HepG2 (cell line): ENCODE measurements around the gene CYB5B. TPM values are rescaled to one million over a fixed set of nuclear protein-coding genes. Genes with fewer than 3 reads are reported as not detected.

ENCODE experiments used
- FOXJ3 ChIP-seq: sonication (generic); formaldehyde crosslinking; IDR thresholded peaks from 2 replicates; pipeline ENCODE4 v1.4.0; 2020; ENCODE audit warnings: missing genetic modification reagents, mild to moderate bottlenecking, borderline replicate concordance
- GFI1 ChIP-seq: sonication (generic); formaldehyde crosslinking; IDR thresholded peaks from 2 replicates; pipeline ENCODE4 v1.5.0; 2020; ENCODE audit warnings: missing genetic modification reagents, mild to moderate bottlenecking, borderline replicate concordance
- GRHL1 ChIP-seq: sonication (generic); formaldehyde crosslinking; conservative IDR thresholded peaks from 2 replicates; pipeline ENCODE4 v1.8.0; 2022; ENCODE audit warnings: missing genetic modification reagents
- HNF4A ChIP-seq: sonication (generic); formaldehyde crosslinking; IDR thresholded peaks from 2 replicates; pipeline ENCODE4 v1.4.0; 2020; ENCODE audit warnings: missing genetic modification reagents
- MAFF ChIP-seq: IDR thresholded peaks from 2 replicates; pipeline ENCODE4 v1.6.1; 2011; ENCODE audit warnings: low read depth, low read length, improper control_type of control experiment
- NCOA2 ChIP-seq: sonication (generic); formaldehyde crosslinking; IDR thresholded peaks from 2 replicates; pipeline ENCODE4 v1.8.0; 2022; ENCODE audit warnings: inconsistent platforms
- SOX5 ChIP-seq: IDR thresholded peaks from 2 replicates; pipeline ENCODE4 v1.6.1; 2016; ENCODE audit warnings: borderline replicate concordance
- ZBTB7B ChIP-seq: sonication (generic); formaldehyde crosslinking; IDR thresholded peaks from 2 replicates; pipeline ENCODE4 v1.4.0; 2020; ENCODE audit warnings: missing genetic modification reagents
- ZFP62 ChIP-seq: sonication (generic); formaldehyde crosslinking; IDR thresholded peaks from 2 replicates; pipeline ENCODE4 v1.4.0; 2020; ENCODE audit warnings: missing genetic modification reagents
- ZFP90 ChIP-seq: sonication (generic); formaldehyde crosslinking; IDR thresholded peaks from 2 replicates; pipeline ENCODE4 v1.8.0; 2022; ENCODE audit warnings: missing genetic modification reagents, mild to moderate bottlenecking, inconsistent platforms, borderline replicate concordance
- ZNF124 ChIP-seq: sonication (generic); formaldehyde crosslinking; IDR thresholded peaks from 2 replicates; pipeline ENCODE4 v1.4.0; 2020; ENCODE audit warnings: missing genetic modification reagents
- ZNF18 ChIP-seq: sonication (generic); formaldehyde crosslinking; IDR thresholded peaks from 2 replicates; pipeline ENCODE4 v1.8.0; 2022; ENCODE audit warnings: mild to moderate bottlenecking, missing genetic modification reagents; ENCODE audit not compliant: insufficient replicate concordance
- ZNF264 ChIP-seq: sonication (generic); formaldehyde crosslinking; IDR thresholded peaks from 2 replicates; pipeline ENCODE4 v1.4.0; 2020; ENCODE audit warnings: missing genetic modification reagents
- ZNF326 ChIP-seq: sonication (generic); formaldehyde crosslinking; IDR thresholded peaks from 2 replicates; pipeline ENCODE4 v1.4.0; 2020; ENCODE audit warnings: missing genetic modification reagents, borderline replicate concordance
- ZNF7 ChIP-seq: IDR thresholded peaks from 2 replicates; pipeline ENCODE4 v1.6.1; 2016; ENCODE audit warnings: missing biosample characterization, missing genetic modification reagents
- ZNF776 ChIP-seq: sonication (generic); formaldehyde crosslinking; IDR thresholded peaks from 2 replicates; pipeline ENCODE4 v1.4.0; 2020; ENCODE audit warnings: mild to moderate bottlenecking, missing genetic modification reagents
- polyA plus RNA-seq, 8 experiments: library from polyadenylated mRNA; depleted of rRNA in 3 of 8; stranded (reverse) in 7 of 8; unstranded in 1 of 8; fragments of >200 nt; fragmentation: Illumina TruSeq in 4 of 8; extraction: Trizol in 4 of 8; gene quantifications; 2 replicates each; pipeline versions ENCODE4 v1.2.1 to v1.2.3, GENCODE V29; 2011 to 2016; ENCODE audit warnings: low read depth in 4 of 8, missing spikeins in 1 of 8, mixed read lengths in 1 of 8; ENCODE audit not compliant: insufficient read depth in 1 of 8
- total RNA-seq, 5 experiments: library from RNA; depleted of rRNA; stranded (reverse); fragments of >200 nt; fragmentation: Illumina TruSeq; extraction: Trizol; gene quantifications; 2 replicates each; pipeline ENCODE4 v1.2.3, GENCODE V29; 2016; ENCODE audit warnings: low read depth in 1 of 5
- TF ChIP-seq, protein P1 (sequence below): sonication (generic); formaldehyde crosslinking; IDR thresholded peaks from 2 replicates; pipeline ENCODE4 v1.4.0; 2020; ENCODE audit warnings: missing genetic modification reagents
- TF ChIP-seq, protein P2 (sequence below): sonication (generic); formaldehyde crosslinking; IDR thresholded peaks from 2 replicates; pipeline ENCODE4 v1.5.0; 2020; ENCODE audit warnings: mild to moderate bottlenecking, missing genetic modification reagents, borderline replicate concordance

The CYB5B gene
- total and polyA plus RNA-seq, 2 of the 13 experiments (the other 11 are each of a cell fraction or from before 2014, with no cell fraction given): 234 to 432 TPM

- TF ChIP-seq, protein P1, sequence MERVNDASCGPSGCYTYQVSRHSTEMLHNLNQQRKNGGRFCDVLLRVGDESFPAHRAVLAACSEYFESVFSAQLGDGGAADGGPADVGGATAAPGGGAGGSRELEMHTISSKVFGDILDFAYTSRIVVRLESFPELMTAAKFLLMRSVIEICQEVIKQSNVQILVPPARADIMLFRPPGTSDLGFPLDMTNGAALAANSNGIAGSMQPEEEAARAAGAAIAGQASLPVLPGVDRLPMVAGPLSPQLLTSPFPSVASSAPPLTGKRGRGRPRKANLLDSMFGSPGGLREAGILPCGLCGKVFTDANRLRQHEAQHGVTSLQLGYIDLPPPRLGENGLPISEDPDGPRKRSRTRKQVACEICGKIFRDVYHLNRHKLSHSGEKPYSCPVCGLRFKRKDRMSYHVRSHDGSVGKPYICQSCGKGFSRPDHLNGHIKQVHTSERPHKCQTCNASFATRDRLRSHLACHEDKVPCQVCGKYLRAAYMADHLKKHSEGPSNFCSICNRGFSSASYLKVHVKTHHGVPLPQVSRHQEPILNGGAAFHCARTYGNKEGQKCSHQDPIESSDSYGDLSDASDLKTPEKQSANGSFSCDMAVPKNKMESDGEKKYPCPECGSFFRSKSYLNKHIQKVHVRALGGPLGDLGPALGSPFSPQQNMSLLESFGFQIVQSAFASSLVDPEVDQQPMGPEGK: peak; percentile 83
- TF ChIP-seq HNF4A (CRISPR knock-in tag) (peak; percentile 93), ZNF326 (no peak), ZFP90 (CRISPR knock-in tag) (0 out of 2 replicates have a peak, but pooled peaks have one; percentile 35), ZNF18 (CRISPR knock-in tag) (peak; percentile 30), ZNF124 (peak; percentile 60; the same call in 1 of the 2 replicates), ZNF7 (no peak), FOXJ3 (CRISPR knock-in tag) (peak; percentile 66; the same call in 1 of the 2 replicates), ZFP62 (CRISPR knock-in tag) (no peak), GFI1 (CRISPR knock-in tag) (peak; percentile 23; the same call in 1 of the 2 replicates), ZBTB7B (peak; percentile 96), GRHL1 (CRISPR knock-in tag) (no peak), ZNF776 (CRISPR knock-in tag) (no peak), ZNF264 (CRISPR knock-in tag) (0 out of 2 replicates have a peak, but pooled peaks have one; percentile 51), SOX5 (CRISPR knock-in tag) (peak; percentile 46; the same call in 1 of the 2 replicates), NCOA2 (CRISPR knock-in tag) (peak; percentile 80), MAFF (no peak)
- TF ChIP-seq, protein P2, sequence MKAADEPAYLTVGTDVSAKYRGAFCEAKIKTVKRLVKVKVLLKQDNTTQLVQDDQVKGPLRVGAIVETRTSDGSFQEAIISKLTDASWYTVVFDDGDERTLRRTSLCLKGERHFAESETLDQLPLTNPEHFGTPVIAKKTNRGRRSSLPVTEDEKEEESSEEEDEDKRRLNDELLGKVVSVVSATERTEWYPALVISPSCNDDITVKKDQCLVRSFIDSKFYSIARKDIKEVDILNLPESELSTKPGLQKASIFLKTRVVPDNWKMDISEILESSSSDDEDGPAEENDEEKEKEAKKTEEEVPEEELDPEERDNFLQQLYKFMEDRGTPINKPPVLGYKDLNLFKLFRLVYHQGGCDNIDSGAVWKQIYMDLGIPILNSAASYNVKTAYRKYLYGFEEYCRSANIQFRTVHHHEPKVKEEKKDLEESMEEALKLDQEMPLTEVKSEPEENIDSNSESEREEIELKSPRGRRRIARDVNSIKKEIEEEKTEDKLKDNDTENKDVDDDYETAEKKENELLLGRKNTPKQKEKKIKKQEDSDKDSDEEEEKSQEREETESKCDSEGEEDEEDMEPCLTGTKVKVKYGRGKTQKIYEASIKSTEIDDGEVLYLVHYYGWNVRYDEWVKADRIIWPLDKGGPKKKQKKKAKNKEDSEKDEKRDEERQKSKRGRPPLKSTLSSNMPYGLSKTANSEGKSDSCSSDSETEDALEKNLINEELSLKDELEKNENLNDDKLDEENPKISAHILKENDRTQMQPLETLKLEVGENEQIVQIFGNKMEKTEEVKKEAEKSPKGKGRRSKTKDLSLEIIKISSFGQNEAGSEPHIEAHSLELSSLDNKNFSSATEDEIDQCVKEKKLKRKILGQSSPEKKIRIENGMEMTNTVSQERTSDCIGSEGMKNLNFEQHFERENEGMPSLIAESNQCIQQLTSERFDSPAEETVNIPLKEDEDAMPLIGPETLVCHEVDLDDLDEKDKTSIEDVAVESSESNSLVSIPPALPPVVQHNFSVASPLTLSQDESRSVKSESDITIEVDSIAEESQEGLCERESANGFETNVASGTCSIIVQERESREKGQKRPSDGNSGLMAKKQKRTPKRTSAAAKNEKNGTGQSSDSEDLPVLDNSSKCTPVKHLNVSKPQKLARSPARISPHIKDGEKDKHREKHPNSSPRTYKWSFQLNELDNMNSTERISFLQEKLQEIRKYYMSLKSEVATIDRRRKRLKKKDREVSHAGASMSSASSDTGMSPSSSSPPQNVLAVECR (CRISPR knock-in tag): peak; percentile 70; the same call in 1 of the 2 replicates
Observed at GRCh38 chr16:69435977-69436820, 11.8 kb downstream of the CYB5B start (continued).
